ENCODE data around the gene SH3PXD2B.

DNA sequence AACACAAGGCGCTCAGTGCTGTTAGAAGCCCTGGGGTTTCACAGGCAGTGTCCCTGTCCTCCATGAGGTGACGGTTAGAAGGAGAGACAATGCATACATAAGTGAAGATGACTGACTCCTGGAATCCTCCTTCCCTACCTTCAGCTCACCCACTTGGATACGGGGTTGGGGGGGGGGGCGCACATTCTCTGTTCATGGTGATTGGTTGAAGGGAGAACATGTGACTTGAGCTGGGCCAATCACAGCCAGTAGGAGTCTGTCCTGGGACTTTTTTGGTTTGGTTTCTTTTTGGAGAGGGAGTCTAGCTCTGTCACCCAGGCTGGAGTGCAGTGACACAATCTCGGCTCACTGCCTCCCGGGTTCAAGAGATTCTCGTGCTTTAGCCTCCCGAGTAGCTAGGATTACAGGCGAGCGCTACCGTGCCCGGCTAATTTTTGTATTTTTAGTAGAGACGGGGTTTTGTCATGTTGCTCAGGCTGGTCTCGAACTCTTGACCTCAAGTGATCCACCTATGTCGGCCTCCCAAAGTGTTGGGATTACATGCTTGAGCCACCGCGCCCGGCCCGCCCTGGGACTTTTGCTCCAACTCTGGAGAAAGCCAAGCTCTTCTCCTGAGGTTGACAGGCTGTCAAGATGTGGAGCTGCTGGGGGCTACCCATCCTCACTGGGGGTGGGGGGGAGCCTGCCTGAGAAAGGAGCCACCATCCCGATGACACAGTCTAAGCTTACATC is 30.8 kb downstream of the SH3PXD2B start:
- TF ChIP-seq, protein P1, sequence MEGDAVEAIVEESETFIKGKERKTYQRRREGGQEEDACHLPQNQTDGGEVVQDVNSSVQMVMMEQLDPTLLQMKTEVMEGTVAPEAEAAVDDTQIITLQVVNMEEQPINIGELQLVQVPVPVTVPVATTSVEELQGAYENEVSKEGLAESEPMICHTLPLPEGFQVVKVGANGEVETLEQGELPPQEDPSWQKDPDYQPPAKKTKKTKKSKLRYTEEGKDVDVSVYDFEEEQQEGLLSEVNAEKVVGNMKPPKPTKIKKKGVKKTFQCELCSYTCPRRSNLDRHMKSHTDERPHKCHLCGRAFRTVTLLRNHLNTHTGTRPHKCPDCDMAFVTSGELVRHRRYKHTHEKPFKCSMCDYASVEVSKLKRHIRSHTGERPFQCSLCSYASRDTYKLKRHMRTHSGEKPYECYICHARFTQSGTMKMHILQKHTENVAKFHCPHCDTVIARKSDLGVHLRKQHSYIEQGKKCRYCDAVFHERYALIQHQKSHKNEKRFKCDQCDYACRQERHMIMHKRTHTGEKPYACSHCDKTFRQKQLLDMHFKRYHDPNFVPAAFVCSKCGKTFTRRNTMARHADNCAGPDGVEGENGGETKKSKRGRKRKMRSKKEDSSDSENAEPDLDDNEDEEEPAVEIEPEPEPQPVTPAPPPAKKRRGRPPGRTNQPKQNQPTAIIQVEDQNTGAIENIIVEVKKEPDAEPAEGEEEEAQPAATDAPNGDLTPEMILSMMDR (conservative IDR thresholded peaks at IDR 0.05; ENCODE audit: low read depth, low read length) = no peak
- TF ChIP-seq, protein P2, sequence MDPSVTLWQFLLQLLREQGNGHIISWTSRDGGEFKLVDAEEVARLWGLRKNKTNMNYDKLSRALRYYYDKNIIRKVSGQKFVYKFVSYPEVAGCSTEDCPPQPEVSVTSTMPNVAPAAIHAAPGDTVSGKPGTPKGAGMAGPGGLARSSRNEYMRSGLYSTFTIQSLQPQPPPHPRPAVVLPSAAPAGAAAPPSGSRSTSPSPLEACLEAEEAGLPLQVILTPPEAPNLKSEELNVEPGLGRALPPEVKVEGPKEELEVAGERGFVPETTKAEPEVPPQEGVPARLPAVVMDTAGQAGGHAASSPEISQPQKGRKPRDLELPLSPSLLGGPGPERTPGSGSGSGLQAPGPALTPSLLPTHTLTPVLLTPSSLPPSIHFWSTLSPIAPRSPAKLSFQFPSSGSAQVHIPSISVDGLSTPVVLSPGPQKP (IDR thresholded peaks at IDR 0.05; ENCODE audit: borderline replicate concordance, low read depth, low read length) = no peak
- TF ChIP-seq CEBPB (IDR thresholded peaks at IDR 0.05; ENCODE audit: low read depth, low read length) (no peak), POLR2A (IDR thresholded peaks at IDR 0.05; ENCODE audit: low read depth, low read length) (no peak), BHLHE40 (IDR thresholded peaks at IDR 0.05; ENCODE audit: low read depth, low read length) (no peak), RFX5 (IDR thresholded peaks at IDR 0.05; ENCODE audit: low read depth, low read length) (no peak), MXI1 (IDR thresholded peaks at IDR 0.05; ENCODE audit: borderline replicate concordance, low read depth, low read length) (no peak), MAZ (IDR thresholded peaks at IDR 0.05; ENCODE audit: borderline replicate concordance, low read depth, low read length) (no peak), FOS (IDR thresholded peaks at IDR 0.05; ENCODE audit: low read depth, low read length) (0 out of 2 replicates have a peak, but pooled peaks have one; percentile 4), SMC3 (IDR thresholded peaks at IDR 0.05; ENCODE audit: low read depth, low read length) (no peak), MAFK (IDR thresholded peaks at IDR 0.05; ENCODE audit: low read depth, low read length) (no peak), CHD1 (IDR thresholded peaks at IDR 0.05; ENCODE audit: low read depth, low read length) (no peak), RAD21 (IDR thresholded peaks at IDR 0.05; ENCODE audit: low read length) (no peak)
- TF ChIP-seq, protein P3, sequence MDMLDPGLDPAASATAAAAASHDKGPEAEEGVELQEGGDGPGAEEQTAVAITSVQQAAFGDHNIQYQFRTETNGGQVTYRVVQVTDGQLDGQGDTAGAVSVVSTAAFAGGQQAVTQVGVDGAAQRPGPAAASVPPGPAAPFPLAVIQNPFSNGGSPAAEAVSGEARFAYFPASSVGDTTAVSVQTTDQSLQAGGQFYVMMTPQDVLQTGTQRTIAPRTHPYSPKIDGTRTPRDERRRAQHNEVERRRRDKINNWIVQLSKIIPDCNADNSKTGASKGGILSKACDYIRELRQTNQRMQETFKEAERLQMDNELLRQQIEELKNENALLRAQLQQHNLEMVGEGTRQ (IDR thresholded peaks at IDR 0.05; ENCODE audit: low read depth, low read length) = peak; percentile 67

Measured in IMR-90 (cell line).